K562 (cell line): ENCODE results near the gene CRABP2. TPM values are rescaled to one million over a fixed set of nuclear protein-coding genes. Genes with fewer than 3 reads are reported as not detected.
A peak's percentile ranks its signal among the peaks of the same experiment; 100 is the strongest.

Experiments
- ATAC-seq: fragments of 200-7000 bp; cut with Tn5 transposase; 3 replicates; pipeline ENCODE4 v1.9.1; 2020; ENCODE audit warnings: moderate library complexity
- BruUV-seq: library from RNA; stranded (reverse); fragments of 400-500 nt; replicated peaks from 2 replicates; lab custom pipeline; 2021; lab: Mats Ljungman, UMichigan
- CTCF ChIA-PET: fragments of 300-600 bp; formaldehyde crosslinking; extraction: SDS; loops from one replicate; lab custom pipeline; 2021; ENCODE audit warnings: low intra/inter-chr PET ratio; lab: Yijun Ruan, JAX
- POLR2A ChIA-PET: fragments of 300-600, 350-650 bp; sonication (Branson Sonifier 250); formaldehyde crosslinking; extraction: SDS; loops from one replicate; lab custom pipeline; 2021; ENCODE audit warnings: antibody characterized with exemption, inconsistent platforms; lab: Yijun Ruan, JAX
- DNase-seq, 4 experiments: peaks; one replicate each; pipeline versions ENCODE4 v3.0.0 to v3.0.0-alpha.2; 2011 to 2018; ENCODE audit warnings: low spot score in 3 of 4, mixed read lengths in 3 of 4; ENCODE audit errors: extremely low read depth in 1 of 4
- FAIRE-seq: peaks from 2 replicates; lab custom pipeline; 2011; peaks lifted over from hg19 to GRCh38; lab: Jason Lieb, UNC
- H2AFZ ChIP-seq: 2 replicates; pipeline ENCODE4 v1.6.0; 2011; ENCODE audit warnings: low read depth, low read length, control low read depth, inconsistent platforms
- H3K27ac ChIP-seq: fragments of 200-600 bp; 3 replicates; pipeline ENCODE4 v1.8.0; 2011; ENCODE audit warnings: low read depth, mild to moderate bottlenecking, control low read depth, inconsistent platforms, low read length, moderate library complexity, mixed read lengths; ENCODE audit errors: extremely low read depth
- H3K27me3 ChIP-seq, 2 experiments: fragments of 300-600 bp in 1 of 2; 2 replicates in 1 of 2; 3 replicates in 1 of 2; pipeline versions ENCODE4 v1.6.0 to v1.8.0; 2011; ENCODE audit warnings: inconsistent platforms in 2 of 2, low read length in 2 of 2, mild to moderate bottlenecking in 1 of 2, mixed read lengths in 1 of 2, moderate library complexity in 1 of 2; ENCODE audit not compliant: control insufficient read depth in 2 of 2, insufficient read depth in 2 of 2
- H3K36me3 ChIP-seq: fragments of 300-600 bp; 3 replicates; pipeline ENCODE4 v1.8.0; 2011; ENCODE audit warnings: mild to moderate bottlenecking, low read length, inconsistent platforms; ENCODE audit not compliant: control insufficient read depth, insufficient read depth
- H3K4me1 ChIP-seq, 2 experiments: fragments of 200-600 bp in 1 of 2; replicated peaks in 1 of 2; 2 replicates in 1 of 2; 3 replicates in 1 of 2; pipeline versions ENCODE4 v1.5.1 to v1.8.0; 2011; ENCODE audit warnings: inconsistent platforms in 2 of 2, low read length in 2 of 2, mild to moderate bottlenecking in 1 of 2, mixed read lengths in 1 of 2, moderate library complexity in 1 of 2; ENCODE audit not compliant: control insufficient read depth in 2 of 2, insufficient read depth in 2 of 2
- H3K4me2 ChIP-seq: 2 replicates; pipeline ENCODE4 v1.6.1; 2011; ENCODE audit warnings: low read length, control low read depth, inconsistent platforms, mixed read lengths; ENCODE audit not compliant: insufficient read depth
- H3K4me3 ChIP-seq: fragments of 200-600 bp; sonication (generic), shearing (Covaris generic); 2 replicates; pipeline ENCODE4 v1.5.1; 2016; ENCODE audit warnings: control low read depth, inconsistent platforms
- H3K79me2 ChIP-seq: fragments of 200-600 bp; 3 replicates; pipeline ENCODE4 v1.8.0; 2011; ENCODE audit warnings: low read length, inconsistent platforms; ENCODE audit not compliant: control insufficient read depth, insufficient read depth
- H3K9ac ChIP-seq, 2 experiments: 2 replicates each; pipeline versions ENCODE4 v1.6.0 to v1.6.1; 2011; ENCODE audit warnings: low read depth in 2 of 2, low read length in 2 of 2, control low read depth in 1 of 2, inconsistent platforms in 1 of 2, mild to moderate bottlenecking in 1 of 2, mixed read lengths in 1 of 2; ENCODE audit not compliant: insufficient read depth in 1 of 2
- H3K9me1 ChIP-seq: one replicate; pipeline ENCODE4 v1.6.0; 2011; ENCODE audit warnings: inconsistent platforms, mild to moderate bottlenecking, low read length, moderate library complexity; ENCODE audit not compliant: control insufficient read depth, insufficient read depth
- H3K9me3 ChIP-seq: replicated peaks from 2 replicates; pipeline ENCODE4 v1.5.1; 2011; ENCODE audit warnings: low read depth, low read length, inconsistent platforms; ENCODE audit not compliant: control insufficient read depth, insufficient read depth
- H4K20me1 ChIP-seq: replicated peaks from 2 replicates; pipeline ENCODE4 v1.6.1; 2011; ENCODE audit warnings: low read length, inconsistent platforms, mixed read lengths; ENCODE audit not compliant: control insufficient read depth, insufficient read depth
- HDAC1 ChIP-seq, 2 experiments: fragments of 450-650 bp; IDR thresholded peaks; 2 replicates each; pipeline ENCODE4 v1.6.1; 2016 to 2017; ENCODE audit warnings: inconsistent platforms in 1 of 2, mild to moderate bottlenecking in 1 of 2, moderate library complexity in 1 of 2
- MAFG ChIP-seq: fragments of 450-650 bp; conservative IDR thresholded peaks from 2 replicates; pipeline ENCODE4 v1.6.1; 2016; ENCODE audit warnings: missing genetic modification characterization, missing compliant biosample characterization
- U2AF2 ChIP-seq: fragments of 200-400 bp; formaldehyde crosslinking; optimal IDR thresholded peaks from 2 replicates; pipeline ENCODE3; 2017; ENCODE audit warnings: low read depth, mild to moderate bottlenecking, low read length
- YBX1 ChIP-seq: fragments of 450-650 bp; IDR thresholded peaks from 2 replicates; pipeline ENCODE4 v1.7.1; 2016; ENCODE audit warnings: mild to moderate bottlenecking
- ZFP36 ChIP-seq: fragments of 150-350 bp; IDR thresholded peaks from 2 replicates; pipeline ENCODE4 v1.6.1; 2018; ENCODE audit warnings: low read length, low read depth; ENCODE audit not compliant: partially characterized antibody
- ZNF518B ChIP-seq: fragments of 250-450 bp; sonication (Bioruptor Pico); IDR thresholded peaks from 2 replicates; pipeline ENCODE4 v1.5.0; 2021; ENCODE audit warnings: mild to moderate bottlenecking, moderate library complexity
- WGBS: fragments of 100-300 bp; shearing (Covaris generic); methylation state at CpG from one replicate; pipeline ENCODE4 v1.1.6; 2016; ENCODE audit warnings: low coverage, mixed read lengths; ENCODE audit not compliant: insufficient coverage; ENCODE audit errors: missing lambda C conversion rate; 5-methylcytosine and 5-hydroxymethylcytosine counted together
- in situ Hi-C: fragments of 300-500 bp; cut with MboI; formaldehyde crosslinking; loops from 4 replicates; pipeline ENCODE4 v1.15.0; 2018; ENCODE audit warnings: inconsistent platforms, mixed read lengths
- intact Hi-C: fragments of 100-400 bp; cut with micrococcal nuclease; formaldehyde crosslinking; loops from 2 replicates; pipeline ENCODE4 v1.14.2; 2022
- polyA plus RNA-seq, 8 experiments: library from polyadenylated mRNA; depleted of rRNA in 4 of 8; stranded (reverse) in 5 of 8; unstranded in 3 of 8; fragments of >200 nt; fragmentation: Nextera tagmentation in 2 of 8; fragmentation: Illumina TruSeq in 1 of 8; extraction: Ambion mirVana in 2 of 8; extraction: Trizol in 1 of 8; gene quantifications; 2 replicates each; pipeline versions ENCODE4 v1.2.1 to v1.2.3, GENCODE V29; 2011 to 2014; ENCODE audit warnings: inconsistent platforms in 1 of 8, missing spikeins in 1 of 8
- total RNA-seq, 7 experiments: library from RNA; depleted of rRNA in 6 of 7; stranded (reverse); fragments of >200 nt in 6 of 7; fragmentation: Illumina TruSeq in 2 of 7; extraction: Trizol in 2 of 7; gene quantifications; 2 replicates each; pipeline versions ENCODE4 v1.2.1 to v1.2.3, GENCODE V29; 2011 to 2021; ENCODE audit warnings: low replicate concordance in 1 of 7

The CRABP2 gene
- total and polyA plus RNA-seq, 9 of the 15 experiments (the other 6 are each of a cell fraction or from before 2014, with no cell fraction given), result 0.30 to 2.5 (median 0.82) TPM

- Histone ChIP-seq H3K4me1 (peaks cover 34 to 52% of the 10 kb centered on the region in 2 experiments), H3K36me3 (peaks cover 62% of the 10 kb centered on the region; the same call in 2 of the 3 replicates), H4K20me1 (peaks cover 92% of the 10 kb centered on the region), H3K4me2 (no peak overlapping the region), H3K4me3 (no peak overlapping the region), H3K27me3 (no peaks in the 10 kb centered on the region), H3K9me1 (peaks cover 59% of the 10 kb centered on the region), H3K79me2 (peaks cover 73% of the 10 kb centered on the region), H3K9ac (peak overlapping the region in 1 of 2 experiments; percentile 11; a peak in 1 of 4 replicates), H3K9me3 (no peaks in the 10 kb centered on the region), H2AFZ (no peak overlapping the region), H3K27ac (no peak overlapping the region)
- WGBS, result 73% methylated on average over 2 of the region's 2 CpGs
- FAIRE-seq, result no peak
- in situ Hi-C loops (no loop called here), intact Hi-C loops (no loop called here)
- no peak for ATAC-seq
- CTCF ChIA-PET, result interaction anchor here (0.7 to 1.5 kb wide), 3 partner anchors 26 to 269 kb away, joined by 3 to 8 read pairs (median 4); no protein-coding TSS in a partner anchor
- DNase-seq, result no peak
- no TSS peak for BruUV-seq
- no peak for TF ChIP-seq U2AF2
- TF ChIP-seq ZFP36, result peak; percentile 57
- POLR2A ChIA-PET, result interaction anchor here (0.6 to 1.1 kb wide), 3 partner anchors 15 to 231 kb away, joined by 3 to 4 read pairs (median 3); no protein-coding TSS in a partner anchor
Observed at GRCh38 chr1:156655151-156655903, 50.1 kb downstream of the CRABP2 start.

- H3K9me3 ChIP-seq, result no peaks in the 10 kb centered on the region
- in situ Hi-C loops (no loop called here), intact Hi-C loops (no loop called here)
- H2AFZ ChIP-seq, result no peak overlapping the region
- H3K9me1 ChIP-seq, result peaks cover 59% of the 10 kb centered on the region
- ChIA-PET POLR2A (interaction anchor here (0.7 to 1.1 kb wide), 3 partner anchors 34 to 232 kb away, joined by 3 to 4 read pairs (median 3); no protein-coding TSS in a partner anchor), CTCF (interaction anchor here (0.7 to 1.5 kb wide), 4 partner anchors 25 to 269 kb away, joined by 3 to 8 read pairs (median 4); no protein-coding TSS in a partner anchor)
- H3K27ac ChIP-seq, result no peak overlapping the region
- H3K4me2 ChIP-seq, result no peak overlapping the region
- FAIRE-seq (no peak), ATAC-seq (no peak), DNase-seq (no peak)
- peaks cover 61% of the 10 kb centered on the region; the same call in 2 of the 3 replicates for H3K36me3 ChIP-seq
- no peak for TF ChIP-seq YBX1
- TF ChIP-seq HDAC1 (IDR thresholded peaks at IDR 0.05), result no peak
- TF ChIP-seq ZNF518B (CRISPR knock-in tag), result no peak
- TF ChIP-seq MAFG (tag), result peak; percentile 43
- H3K4me1 ChIP-seq, result peaks cover 32 to 48% of the 10 kb centered on the region in 2 experiments
- H3K27me3 ChIP-seq, result no peaks in the 10 kb centered on the region
- WGBS, result 100% methylated on average over 1 of the region's 1 CpG
- no peak overlapping the region for H3K4me3 ChIP-seq
- BruUV-seq, result no TSS peak
- H3K79me2 ChIP-seq, result peaks cover 68% of the 10 kb centered on the region
- H4K20me1 ChIP-seq, result peaks cover 96% of the 10 kb centered on the region
- H3K9ac ChIP-seq, result peak overlapping the region in 1 of 2 experiments; percentile 11; a peak in 1 of 4 replicates
Observed at GRCh38 chr1:156654700-156655099, 50.7 kb downstream of the CRABP2 start.
